GM18499 (cell line): ENCODE results near the gene CYP4A22.
"Not testable (repeated sequence)": the region's sequence is repeated elsewhere in the genome, so short reads cannot be mapped to it uniquely, and the experiment has no call there.

Experiments
- ATAC-seq: cut with Tn5 transposase; IDR thresholded peaks from one replicate; pipeline ENCODE4 v1.9.1; 2021; ENCODE audit warnings: moderate number of reproducible peaks; ENCODE audit not compliant: insufficient read depth, unreplicated experiment

The CYP4A22 gene, protein sequence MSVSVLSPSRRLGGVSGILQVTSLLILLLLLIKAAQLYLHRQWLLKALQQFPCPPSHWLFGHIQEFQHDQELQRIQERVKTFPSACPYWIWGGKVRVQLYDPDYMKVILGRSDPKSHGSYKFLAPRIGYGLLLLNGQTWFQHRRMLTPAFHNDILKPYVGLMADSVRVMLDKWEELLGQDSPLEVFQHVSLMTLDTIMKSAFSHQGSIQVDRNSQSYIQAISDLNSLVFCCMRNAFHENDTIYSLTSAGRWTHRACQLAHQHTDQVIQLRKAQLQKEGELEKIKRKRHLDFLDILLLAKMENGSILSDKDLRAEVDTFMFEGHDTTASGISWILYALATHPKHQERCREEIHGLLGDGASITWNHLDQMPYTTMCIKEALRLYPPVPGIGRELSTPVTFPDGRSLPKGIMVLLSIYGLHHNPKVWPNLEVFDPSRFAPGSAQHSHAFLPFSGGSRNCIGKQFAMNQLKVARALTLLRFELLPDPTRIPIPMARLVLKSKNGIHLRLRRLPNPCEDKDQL

DNA sequence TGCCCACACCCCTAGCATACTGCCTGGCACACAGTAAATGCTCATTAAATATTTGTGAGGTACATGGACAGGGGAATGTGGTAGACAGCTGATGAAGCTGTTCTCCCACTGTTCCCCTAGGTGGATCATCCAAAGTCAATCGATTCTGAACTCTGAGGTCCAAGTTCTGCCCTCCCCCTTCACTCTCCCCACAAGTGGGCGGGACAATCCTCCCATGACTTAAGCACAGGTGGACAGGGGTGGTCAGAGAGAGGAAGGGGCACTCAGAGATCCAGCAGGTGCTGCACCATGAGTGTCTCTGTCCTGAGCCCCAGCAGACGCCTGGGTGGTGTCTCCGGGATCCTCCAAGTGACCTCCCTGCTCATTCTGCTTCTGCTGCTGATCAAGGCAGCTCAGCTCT, at the start of gene CYP4A22:
Gene CYP4A22 (plus strand): TSS at position 244 of the 400 bp plus-strand sequence. CDS start 45 bp downstream, at position 289.
- no peak for ATAC-seq

DNA sequence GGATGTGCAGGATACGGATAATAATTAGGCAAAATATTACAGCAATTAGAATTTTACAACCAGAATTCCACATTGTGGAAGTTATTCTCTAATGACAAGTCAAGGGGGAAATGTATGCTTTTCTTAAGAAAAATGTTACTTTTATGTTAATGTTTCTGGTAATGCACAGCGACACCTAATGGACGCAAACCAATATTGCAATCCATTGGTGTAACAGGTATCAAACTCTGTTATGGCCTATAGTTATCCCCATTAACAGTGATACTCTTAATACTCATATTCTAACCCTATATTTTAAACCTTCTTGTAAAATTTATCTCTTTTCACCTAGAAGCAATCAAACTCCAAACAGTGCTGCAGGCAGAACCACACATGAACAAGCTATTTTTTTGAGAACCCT, 47.9 kb upstream of the CYP4A22 start:
- not testable (repeated sequence) for ATAC-seq

DNA sequence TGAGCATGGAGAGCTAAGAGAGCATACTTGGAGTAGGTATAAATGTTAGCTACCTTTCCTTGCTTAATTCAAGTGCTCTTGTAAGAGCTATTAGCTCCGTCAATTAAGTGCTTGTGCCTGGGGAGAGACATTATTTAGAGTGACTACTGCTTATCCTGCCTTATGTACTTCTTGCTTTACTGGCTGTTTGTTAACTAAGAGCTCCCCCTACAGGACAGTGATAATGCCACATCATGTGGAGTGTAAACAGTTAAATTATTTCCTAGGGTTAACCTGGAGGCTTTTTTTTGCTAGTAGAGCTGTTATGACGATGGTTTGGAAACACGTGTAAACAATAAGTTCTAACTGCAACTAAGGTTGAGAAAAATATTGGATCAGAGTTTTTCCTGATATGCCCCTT, 45.8 kb upstream of the CYP4A22 start:
- ATAC-seq: not testable (repeated sequence)

DNA sequence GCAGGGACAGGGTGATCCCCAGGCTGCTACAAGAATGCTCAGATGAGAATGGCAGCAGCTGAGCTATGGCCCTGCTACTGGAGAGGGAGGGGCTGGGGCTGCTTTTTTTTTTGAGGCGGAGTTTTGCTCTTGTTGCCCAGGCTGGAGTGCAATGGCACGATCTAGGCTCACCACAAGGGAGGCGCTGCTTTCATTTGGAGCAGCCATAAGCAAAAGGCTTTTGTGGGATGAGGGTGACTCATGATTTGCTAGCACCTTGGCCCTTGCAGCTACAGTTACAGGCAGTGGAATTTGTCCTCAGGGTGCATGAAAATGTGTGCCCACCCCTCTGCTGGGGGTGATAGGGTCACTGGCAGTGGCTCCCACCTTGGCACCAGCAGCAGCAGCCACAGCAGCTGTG, 32.4 kb upstream of the CYP4A22 start:
- no peak for ATAC-seq

DNA sequence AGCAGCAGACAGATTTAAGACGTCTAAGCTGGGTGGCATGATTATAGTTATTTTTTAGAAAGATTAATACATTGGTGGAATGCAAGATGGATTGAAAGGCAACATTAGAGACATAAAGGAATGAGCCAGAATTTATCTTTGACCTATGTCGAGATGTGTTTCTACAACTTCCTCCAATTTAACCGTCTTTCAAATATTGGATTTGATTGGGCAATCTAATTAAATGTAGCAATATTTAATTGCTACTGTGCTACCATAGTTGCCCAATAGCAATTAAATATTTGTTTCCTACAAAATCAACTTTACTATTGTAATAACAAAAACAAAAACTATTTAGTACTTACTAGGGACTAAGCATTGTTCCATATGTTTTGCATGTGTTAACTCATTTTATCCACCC, 30.4 kb upstream of the CYP4A22 start:
- no peak for ATAC-seq

DNA sequence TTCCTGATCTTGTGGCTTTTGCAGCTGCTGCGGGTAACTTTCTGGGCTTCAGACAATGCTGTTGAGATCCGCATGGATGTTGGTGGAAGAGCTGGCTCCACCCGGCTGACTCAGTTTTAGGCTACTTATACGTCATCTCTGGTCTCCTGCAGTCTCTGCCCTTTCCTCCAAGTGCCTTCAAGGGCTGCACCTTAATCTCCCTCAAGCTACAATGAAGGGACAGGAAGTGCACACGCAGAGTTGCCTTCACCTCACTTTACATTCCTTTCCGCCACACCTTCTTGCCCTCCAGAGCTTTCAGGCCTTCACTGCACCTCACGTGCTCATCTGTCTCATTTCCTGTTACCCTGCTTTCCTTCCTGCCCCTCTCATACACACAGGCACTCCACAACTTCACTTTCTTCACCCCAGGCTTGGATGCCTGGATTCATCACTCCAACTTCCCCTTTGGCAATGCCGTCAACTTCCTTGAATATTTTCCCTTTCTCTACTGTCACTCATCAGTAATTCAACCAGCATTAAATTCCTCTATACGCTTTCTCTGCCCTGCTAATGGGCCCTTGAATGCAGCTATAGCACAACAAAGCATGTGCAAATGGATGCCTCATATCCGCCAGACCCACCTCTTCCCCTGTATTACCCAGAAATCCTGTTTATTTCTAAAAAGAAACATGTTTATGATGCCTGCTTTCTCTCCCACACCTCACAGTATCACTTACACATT, 29.2 kb upstream of the CYP4A22 start:
- ATAC-seq: not testable (repeated sequence)

DNA sequence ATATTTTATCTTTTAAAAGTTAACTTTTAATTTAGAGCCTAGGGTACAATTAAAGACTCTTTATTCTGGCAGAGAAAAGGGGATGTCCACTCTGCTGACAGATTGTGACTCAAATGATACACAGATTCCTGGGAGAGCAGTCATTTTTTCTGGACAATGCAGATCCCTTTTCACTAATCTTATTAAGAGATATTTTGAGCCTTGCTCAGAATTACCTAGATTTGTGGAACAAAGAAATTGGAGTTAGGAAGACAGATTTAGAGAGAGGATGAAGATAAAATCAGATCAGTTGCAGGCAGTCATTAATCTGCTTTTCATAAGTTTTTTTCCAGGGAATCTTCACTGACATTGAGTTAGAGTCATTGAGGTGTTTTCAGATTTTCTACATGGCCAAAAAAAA, 27.8 kb upstream of the CYP4A22 start:
- ATAC-seq: not testable (repeated sequence)

DNA sequence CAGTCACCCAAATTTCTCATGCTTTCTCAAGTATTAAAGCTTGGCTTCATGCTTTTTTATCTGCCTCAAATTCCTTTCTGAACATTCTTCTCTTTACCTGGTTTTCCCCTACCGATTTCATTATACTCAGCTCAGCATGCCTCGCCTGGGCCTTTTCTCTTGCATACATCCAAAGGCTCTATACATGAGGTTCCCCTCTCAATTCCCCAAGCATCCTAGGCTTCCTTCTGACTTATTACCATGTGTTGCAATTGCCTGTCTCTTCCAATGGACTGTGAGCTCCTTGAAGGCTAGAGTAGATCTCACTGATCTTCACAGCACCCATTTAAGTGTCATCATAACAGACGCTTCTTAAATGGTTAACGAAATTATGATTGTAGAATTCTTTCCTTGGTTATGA, 24.1 kb upstream of the CYP4A22 start:
- ATAC-seq: no peak

DNA sequence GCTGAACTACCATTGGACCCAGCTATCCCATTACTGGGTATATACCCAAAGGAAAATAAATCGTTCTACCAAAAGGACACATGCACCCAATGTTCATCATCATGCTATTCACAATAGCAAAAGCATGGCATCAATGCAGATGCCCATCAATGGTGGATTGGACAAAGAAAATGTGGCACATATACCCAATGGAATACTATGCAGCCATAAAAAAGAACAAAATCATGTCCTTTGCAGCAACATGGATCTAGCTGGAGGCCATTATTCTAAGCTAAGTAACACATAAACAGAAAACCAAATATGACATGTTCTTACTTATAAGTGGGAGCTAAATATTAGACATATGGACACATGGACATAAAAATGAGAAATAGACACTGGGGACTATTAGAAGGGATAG, 16.2 kb upstream of the CYP4A22 start:
- not testable (repeated sequence) for ATAC-seq

DNA sequence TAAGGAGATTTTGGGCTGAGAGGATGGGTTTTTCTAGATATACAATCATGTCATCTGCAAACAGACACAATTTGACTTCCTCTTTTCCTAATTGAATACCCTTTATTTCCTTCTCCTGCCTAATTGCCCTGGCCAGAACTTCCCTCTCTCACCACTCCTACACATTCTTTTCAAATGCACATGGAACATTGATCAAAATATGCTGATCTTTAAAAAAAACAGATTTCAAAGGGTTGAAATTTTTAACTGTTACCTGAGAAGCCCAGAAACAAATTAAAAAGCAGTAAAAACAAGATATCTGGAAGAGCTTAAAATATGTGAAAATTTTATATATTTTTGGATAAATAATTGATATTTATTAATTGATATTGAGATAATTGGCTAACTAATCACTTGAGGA, 12.4 kb upstream of the CYP4A22 start:
- ATAC-seq: not testable (repeated sequence)

DNA sequence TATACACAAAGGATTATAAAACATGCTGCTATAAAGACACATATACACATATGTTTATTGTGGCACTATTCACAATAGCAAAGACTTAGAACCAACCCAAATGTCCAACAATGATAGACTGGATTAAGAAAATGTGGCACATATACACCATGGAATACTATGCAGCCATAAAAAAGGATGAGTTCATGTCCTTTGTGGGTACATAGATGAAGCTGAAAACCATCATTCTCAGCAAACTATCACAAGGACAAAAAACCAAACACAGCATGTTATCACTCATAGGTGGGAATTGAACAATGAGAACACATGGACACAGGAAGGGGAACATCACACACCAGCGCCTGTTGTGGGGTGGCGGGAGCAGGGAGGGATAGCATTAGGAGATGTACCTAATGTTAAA, 10.2 kb upstream of the CYP4A22 start:
- ATAC-seq: not testable (repeated sequence)

DNA sequence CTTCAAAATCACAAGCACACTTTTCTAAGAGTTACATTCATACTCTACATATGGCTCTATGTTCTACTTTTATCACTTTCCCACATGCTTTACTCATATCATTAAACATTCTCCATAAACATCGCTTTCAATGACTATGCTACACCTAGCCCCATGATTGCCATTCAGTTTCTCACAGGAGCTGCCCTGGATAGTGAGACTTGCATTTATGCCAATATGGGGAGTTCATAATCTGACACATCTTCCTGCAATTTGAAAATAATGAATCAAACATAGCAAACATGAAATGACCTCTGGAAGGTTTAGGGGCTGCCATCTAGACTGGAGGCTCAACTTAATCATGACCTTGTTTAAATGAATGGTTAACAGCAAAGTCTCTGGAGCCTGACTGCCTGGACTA, 9.0 kb upstream of the CYP4A22 start:
- ATAC-seq: no peak

DNA sequence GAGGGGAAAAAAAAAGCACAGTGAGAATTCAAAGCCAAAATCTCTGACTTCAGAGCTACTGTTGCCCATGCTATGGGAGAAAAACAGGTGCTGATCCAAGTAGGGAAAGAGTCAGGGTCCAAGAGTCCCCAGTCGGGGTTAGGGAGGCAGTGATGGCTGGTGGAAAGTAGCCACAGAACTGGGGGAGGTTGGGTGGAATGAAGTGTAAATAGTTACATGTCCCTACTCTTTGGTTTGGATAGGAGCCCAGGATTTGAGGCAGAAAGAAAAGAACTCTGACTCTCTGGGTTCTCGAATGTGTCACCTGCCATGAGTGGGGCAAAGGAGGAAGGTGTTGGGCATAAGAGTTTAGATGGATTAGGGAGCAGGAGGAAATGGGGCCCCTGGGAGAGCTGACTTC, 8.4 kb upstream of the CYP4A22 start:
- not testable (repeated sequence) for ATAC-seq

DNA sequence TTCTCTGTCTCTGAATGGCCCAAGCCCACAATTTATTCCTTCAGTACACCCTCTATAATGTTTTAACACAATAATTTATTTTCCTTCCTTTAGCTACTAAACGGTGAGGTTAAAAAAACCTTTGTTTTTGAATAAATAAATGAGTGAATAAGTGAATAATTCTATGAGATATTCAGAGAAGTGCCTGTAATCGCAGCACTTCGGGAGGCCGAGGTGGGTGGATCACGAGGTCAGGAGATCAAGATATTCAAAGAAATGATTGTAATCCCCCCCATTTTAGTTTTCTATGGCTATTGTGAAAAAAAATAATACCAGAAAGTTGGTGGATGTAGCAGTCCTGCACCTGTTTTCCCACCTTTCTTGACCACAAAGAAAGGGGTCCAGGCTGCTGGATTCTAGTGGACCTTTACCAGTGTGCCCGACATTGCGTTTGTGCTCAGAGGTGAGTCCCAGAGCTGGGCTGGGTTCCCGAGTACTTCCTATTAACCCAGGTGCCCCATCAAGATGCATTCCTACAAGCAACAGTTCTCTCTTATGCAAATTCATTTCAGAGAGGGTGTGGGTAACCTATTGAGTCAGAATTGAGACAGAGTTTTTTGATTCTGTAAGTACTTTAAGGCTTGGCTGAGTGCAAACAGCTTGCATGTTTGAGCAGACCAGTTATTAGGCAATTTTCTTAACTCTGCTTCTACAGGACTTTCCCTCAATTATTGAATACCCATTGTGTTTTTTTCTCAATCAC, 7.6 kb upstream of the CYP4A22 start:
- not testable (repeated sequence) for ATAC-seq

DNA sequence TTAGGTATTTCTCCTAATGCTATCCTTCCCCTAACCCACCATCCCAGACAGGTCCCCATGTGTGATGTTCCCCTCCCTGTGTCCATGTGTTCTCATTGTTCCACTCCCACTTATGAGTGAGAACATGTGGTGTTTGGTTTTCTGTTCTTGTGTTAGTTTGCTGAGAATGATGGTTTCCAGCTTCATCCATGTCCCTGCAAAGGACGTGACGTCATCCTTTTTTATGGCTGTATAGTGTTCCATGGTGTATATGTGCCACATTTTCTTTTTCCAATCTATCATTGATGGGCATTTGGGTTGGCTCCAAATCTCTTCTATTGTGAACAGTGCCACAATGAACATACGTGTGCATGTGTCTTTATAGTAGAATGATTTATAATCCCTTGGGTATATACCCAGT, 4.6 kb upstream of the CYP4A22 start:
- ATAC-seq: not testable (repeated sequence)

DNA sequence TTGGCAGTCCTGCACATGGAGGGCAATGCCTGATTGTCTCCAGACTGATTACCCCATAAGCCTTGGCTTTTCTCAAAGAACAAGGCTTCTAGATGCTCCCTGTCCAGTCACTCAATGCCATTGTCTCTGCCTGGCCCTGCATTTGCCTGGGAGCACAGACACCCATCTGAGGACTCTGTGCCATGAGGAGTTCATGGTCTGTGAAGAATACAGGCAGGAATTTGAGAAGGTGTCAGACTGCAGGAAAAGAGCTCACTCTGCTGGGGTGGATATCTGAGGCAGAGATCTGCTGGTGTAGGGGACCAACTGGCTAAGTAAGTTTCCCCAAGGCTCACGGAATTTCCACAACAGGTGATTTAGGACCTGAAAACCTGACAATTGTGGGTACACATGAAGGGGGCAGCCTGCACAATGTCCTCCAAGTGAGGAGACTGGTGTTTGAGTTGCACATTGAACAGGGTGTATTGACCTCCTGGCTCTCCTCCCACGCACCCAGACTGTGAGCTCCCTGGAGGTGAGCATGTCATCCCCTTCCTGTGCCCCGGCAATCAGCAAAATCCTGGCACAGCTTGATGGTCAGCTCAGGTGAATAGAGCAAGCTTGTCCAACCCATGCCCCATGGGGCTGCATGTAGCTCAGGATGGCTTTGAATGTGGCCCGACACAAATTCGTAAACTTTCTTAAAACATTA, 829 bp downstream of the CYP4A22 start:
- no peak for ATAC-seq

DNA sequence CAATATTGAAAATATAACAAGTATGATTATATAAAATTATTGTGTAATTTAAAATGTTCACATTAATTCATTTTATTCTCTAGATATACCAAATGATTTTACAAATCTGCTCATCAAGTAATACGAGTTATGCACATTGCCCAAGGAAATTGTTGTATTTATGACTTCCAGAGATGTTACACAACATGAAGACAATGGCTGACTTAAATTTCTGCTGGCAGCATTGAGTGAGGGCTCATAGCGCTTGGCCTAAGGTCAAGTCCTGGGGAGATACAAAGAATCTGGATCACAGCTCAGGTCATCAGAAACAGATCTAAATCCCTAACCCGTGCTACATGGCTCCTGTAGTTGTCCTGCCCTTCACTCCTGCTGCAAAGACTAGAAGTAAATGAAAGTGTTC, 3.1 kb downstream of the CYP4A22 start:
- ATAC-seq: not testable (repeated sequence)

DNA sequence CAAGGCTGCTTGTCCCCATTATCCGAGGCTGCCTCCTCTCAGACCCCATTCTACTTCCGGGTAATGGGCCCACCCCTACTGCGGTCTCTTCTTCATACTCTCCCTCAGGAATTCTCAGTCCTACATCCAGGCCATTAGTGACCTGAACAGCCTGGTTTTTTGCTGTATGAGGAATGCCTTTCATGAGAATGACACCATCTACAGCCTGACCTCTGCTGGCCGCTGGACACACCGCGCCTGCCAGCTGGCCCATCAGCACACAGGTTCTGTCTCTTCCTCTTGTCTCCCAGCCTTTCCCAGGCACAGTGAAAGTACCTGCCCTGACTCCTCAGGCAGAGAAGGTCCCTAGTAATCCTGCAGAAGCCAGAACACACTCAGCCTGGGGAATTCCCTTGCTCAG, 6.4 kb downstream of the CYP4A22 start:
- ATAC-seq: not testable (repeated sequence)

DNA sequence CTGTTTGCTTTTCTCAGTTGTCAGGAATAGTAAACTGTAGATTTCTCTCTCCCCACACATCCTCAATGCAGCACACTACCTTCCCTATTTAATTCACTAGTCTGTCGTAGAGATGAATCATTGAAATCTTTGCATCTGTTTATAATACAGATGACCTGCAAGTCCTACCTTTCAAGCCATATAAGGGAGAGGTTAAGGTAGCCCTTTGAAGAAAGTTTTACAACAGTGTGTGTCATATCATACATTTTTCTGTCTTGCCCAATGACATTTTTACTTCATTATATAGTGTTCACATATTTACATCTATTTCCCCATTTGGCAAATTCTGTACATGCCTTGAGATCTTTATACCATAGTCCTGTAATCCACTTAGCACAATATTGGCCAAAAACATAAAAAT, 9.3 kb downstream of the CYP4A22 start:
- ATAC-seq: not testable (repeated sequence)
